MG63 (cell line): Measurements from ENCODE around the gene RNF112. TPM values are rescaled to one million over a fixed set of nuclear protein-coding genes. Genes with fewer than 3 reads are reported as not detected.

Experiments
- DNase-seq: peaks from one replicate; pipeline ENCODE4 v3.0.0-alpha.2; 2020
- H3K27me3 ChIP-seq: fragments of 250-450 bp; sonication (Bioruptor Pico); 2 replicates; pipeline ENCODE4 v1.5.1; 2020; ENCODE audit warnings: mild to moderate bottlenecking, moderate library complexity
- H3K36me3 ChIP-seq: fragments of 250-450 bp; sonication (Bioruptor Pico); 2 replicates; pipeline ENCODE4 v1.5.1; 2020; ENCODE audit warnings: mild to moderate bottlenecking, moderate library complexity
- H3K4me3 ChIP-seq: fragments of 250-450 bp; sonication (Bioruptor Pico); 2 replicates; pipeline ENCODE4 v1.5.1; 2020; ENCODE audit warnings: mild to moderate bottlenecking, moderate library complexity
- H3K9me3 ChIP-seq: fragments of 250-450 bp; sonication (Bioruptor Pico); 2 replicates; pipeline ENCODE4 v1.5.1; 2020; ENCODE audit warnings: mild to moderate bottlenecking, moderate library complexity
- total RNA-seq: library from RNA; depleted of rRNA; stranded (reverse); fragments of >200 nt; shearing (Covaris generic); gene quantifications from 2 replicates; pipeline ENCODE4 v1.2.3, GENCODE V29; 2014; ENCODE audit warnings: low replicate concordance

The RNF112 gene
- total RNA-seq, 1 experiment from 2014 or later, result not detected

DNA sequence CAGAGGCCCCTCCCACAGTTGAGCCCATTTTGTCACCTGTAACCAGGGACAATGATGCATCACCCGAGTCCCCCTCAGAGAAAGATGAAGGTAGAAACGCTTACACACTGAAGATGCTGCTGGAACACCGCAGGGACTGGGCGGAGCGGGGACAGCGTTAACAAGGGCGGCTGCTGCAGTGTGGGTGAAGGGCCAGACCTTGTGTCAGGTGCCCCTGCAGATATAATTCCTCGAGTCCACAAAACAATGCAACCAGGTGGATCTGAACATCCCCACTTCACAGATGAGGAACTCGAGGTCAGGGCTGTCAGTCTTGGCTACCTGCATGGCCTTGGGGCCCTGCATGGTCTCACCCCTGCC is 39.0 kb upstream of the RNF112 start:
- DNase-seq, result no peak
- Histone ChIP-seq H3K4me3 (no peak overlapping the region), H3K27me3 (no peaks in the 10 kb centered on the region), H3K36me3 (no peaks in the 10 kb centered on the region), H3K9me3 (no peaks in the 10 kb centered on the region)

DNA sequence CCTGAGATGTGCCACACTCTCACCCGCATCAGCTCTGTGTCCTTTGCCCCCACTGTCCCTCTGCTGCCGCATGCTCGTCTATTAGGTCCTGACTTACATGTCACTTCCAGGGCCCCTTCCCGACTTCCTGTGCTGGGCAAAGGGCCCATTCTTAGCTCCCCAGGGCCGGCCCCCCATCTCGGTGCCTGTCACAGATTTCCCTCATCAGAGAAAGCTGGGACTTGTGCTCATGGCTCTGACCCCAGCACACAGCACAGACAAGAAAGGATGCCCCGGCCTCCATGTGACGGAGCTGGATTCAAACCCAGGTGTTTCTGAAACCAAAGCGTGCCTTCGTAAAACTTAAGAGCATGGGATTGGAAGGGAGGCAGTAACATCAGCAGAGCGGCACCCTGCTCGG is 38.6 kb upstream of the RNF112 start:
- no peak for DNase-seq

DNA sequence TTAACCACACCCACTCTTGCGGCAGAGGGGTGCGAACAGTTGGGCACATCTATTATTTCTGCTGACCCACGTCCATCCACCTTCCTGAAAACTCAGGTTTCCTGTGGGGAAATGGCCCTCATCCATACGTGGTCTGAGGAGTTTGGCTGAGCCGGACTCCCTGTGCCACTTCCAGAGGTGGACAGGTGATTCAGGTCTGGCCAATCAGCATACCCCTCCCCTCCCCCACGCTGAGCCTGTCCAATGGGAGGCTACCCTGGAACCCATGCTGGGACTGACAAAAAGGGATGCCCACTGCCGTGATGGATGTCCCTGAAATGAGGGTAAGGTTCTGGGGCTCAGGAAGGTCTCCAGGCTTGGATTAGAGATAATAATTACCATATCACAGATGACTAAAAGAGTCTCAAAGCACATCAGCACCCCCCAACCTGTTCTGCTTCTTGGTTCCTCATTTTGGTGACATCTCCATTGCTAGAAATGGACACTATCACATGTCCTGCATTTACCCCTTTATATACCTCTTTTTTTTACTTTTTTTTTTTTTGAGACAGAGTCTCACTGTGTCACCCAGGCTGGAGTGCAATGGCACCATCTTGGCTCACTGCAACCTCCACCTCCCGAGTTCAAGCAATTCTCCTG is 38.0 kb upstream of the RNF112 start:
- H3K9me3 ChIP-seq, result no peaks in the 10 kb centered on the region
- DNase-seq, result no peak
- H3K36me3 ChIP-seq, result no peaks in the 10 kb centered on the region
- no peaks in the 10 kb centered on the region for H3K27me3 ChIP-seq
- no peak overlapping the region for H3K4me3 ChIP-seq

More for the DNA sequence above, 38.6 kb upstream of the RNF112 start:
- Histone ChIP-seq H3K36me3 (no peaks in the 10 kb centered on the region), H3K4me3 (no peak overlapping the region), H3K9me3 (no peaks in the 10 kb centered on the region), H3K27me3 (no peaks in the 10 kb centered on the region)

DNA sequence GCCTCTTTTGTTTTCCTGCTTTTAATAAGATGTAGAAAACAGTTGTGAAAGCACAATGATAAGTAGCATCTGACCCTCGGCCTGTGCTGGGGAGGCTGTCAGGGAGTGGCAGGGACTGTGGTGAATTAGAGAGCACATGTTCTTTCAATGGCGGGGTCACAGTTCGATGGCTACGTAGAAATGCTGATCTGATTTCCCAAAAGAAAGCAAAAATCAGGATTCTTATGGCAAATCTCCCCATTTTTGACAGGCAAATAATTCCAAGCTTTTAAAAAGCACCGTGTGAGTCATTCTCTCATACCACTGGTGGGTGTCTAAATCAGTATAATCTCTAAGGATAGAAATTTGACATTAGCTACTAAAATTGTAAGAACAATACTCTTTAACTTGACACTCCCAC is 36.9 kb upstream of the RNF112 start:
- DNase-seq, result no peak

DNA sequence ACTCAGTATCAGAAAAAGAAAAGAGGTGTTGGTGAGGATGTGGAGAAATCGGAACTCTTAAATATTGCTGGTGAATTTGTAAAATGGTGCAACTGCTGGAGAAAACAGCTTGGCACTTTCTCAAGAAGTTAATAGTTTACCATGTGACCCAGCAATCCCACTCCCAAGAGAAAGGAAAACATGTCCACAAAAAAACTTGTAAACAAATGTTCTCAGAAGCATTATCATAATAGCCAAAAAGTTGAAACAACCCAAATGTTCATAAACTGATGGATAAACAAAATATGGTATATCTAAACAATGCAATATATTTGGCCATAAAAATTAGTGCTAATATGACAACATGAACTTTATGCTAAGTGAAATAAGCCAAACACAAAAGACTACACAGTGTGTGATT is 35.3 kb upstream of the RNF112 start:
- DNase-seq, result no peak
- no peak overlapping the region for H3K4me3 ChIP-seq

More for the DNA sequence above, 36.9 kb upstream of the RNF112 start:
- Histone ChIP-seq H3K4me3 (no peak overlapping the region), H3K27me3 (no peaks in the 10 kb centered on the region), H3K9me3 (no peaks in the 10 kb centered on the region), H3K36me3 (peaks cover under 1% of the 10 kb centered on the region; the same call in 1 of the 2 replicates)

DNA sequence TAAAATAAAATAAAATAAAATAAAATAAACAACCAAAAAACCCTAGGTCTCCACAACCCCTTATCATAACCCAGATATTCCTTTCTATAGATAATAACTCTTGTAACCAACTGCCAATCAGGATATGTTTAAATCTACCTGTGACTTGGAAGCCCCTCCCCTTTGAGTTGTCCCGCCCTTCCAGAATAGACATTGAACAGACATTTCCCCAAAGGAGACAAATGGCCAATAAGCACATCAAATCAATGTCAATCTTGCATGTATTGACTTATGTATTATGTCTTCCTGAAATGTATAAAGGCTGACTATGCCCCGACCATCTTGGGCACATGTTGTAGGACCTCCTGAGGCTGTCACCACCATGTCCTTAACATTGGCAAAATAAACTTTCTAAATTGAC is 34.2 kb upstream of the RNF112 start:
- H3K9me3 ChIP-seq, result no peaks in the 10 kb centered on the region
- H3K4me3 ChIP-seq, result peak overlapping the region; percentile 64
- peaks cover 20% of the 10 kb centered on the region for H3K36me3 ChIP-seq
- DNase-seq, result no peak
- H3K27me3 ChIP-seq, result no peaks in the 10 kb centered on the region

More for the DNA sequence above, 35.3 kb upstream of the RNF112 start:
- Histone ChIP-seq H3K9me3 (no peaks in the 10 kb centered on the region), H3K36me3 (peaks cover 14% of the 10 kb centered on the region), H3K27me3 (no peaks in the 10 kb centered on the region)

DNA sequence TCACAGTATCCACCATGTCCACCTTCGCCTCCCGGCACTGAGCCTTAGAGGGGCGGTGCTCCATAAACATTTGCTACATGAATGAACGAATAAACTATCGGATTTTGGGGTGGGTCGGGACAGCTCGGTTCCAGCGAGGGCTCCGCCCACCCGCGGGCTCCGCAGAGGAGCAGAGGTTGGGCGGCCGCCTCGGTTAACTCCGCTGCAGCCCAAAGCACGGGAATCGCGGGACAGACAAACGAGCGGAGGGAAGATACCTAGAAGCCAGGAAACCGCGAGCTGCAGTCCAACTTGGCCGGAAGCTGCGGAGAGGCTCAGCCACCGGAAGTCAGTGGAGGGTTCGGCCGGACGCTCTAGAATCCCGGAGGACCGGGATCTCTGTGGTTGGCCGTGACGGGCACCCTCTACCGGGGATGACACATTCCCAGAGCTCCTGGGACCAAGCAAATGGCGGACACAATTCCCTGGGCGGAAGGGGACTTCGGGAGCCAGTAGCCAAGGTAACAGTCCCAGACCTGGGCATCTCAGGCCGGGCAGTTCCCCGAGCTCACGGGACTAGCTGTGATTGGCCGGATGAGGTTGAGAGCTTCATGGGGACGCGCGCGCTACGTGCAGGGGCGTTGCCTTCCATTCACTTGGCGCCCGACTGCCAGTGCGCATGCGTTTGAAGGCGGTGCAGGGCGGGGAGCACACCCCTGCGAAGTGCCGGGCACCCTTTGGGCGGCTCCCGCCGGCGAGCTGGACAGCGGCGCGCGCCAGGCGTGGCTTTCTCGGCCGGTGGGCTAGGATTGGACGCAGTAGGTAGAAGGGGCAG is 33.2 kb upstream of the RNF112 start:
- Histone ChIP-seq H3K9me3 (no peaks in the 10 kb centered on the region), H3K4me3 (peak overlapping the region; percentile 64), H3K36me3 (peaks cover 20% of the 10 kb centered on the region), H3K27me3 (no peaks in the 10 kb centered on the region)
- peak; percentile 97 for DNase-seq

DNA sequence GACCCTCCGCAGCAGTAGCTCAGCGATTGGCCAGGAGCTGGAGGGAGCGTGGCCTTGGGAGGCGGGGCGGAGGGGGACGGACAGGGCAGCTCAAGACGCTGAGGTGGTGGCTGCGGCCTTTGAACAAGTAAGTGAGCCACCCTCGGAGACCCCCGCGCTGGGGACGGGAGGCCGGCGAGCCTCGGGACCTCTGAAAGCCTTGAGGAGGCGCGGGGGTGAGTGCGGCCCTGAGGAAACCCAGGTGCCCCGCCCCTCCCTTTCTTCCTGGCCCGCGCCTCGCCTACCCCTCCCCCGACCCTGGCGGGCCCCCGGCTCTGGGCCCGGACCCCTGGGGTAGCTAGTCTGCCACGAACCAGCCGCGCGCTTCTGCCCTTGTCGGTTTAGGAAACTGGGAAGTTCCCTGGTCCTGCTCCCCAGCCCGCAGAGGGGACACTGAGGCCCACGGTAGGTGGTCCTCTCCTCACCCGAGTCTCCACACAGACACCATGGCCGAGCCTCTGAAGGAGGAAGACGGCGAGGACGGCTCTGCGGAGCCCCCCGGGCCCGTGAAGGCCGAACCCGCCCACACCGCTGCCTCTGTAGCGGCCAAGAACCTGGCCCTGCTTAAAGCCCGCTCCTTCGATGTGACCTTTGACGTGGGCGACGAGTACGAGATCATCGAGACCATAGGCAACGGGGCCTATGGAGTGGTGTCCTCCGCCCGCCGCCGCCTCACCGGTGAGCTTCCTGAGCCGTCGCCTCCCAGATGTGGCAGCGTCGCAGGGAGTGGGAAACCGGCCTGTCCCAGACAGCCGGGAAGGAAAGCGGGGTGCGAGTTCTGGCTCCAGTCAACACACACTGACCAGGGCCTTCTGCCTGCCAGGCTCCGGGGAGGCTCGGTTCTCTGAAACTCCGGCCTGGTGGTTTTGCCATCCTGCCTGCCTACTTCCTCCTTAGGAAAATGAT is 32.3 kb upstream of the RNF112 start, which contains the start of gene MAPK7:
Gene MAPK7 (plus strand): TSS at position 83 of the 945 bp plus-strand sequence. CDS start 403 bp downstream, at position 486.
- no peaks in the 10 kb centered on the region for H3K9me3 ChIP-seq
- peaks cover 20% of the 10 kb centered on the region for H3K36me3 ChIP-seq
- H3K4me3 ChIP-seq, result peak within 1 kb of the TSS; percentile 64
- DNase-seq, result no peak
- H3K27me3 ChIP-seq, result no peaks in the 10 kb centered on the region

DNA sequence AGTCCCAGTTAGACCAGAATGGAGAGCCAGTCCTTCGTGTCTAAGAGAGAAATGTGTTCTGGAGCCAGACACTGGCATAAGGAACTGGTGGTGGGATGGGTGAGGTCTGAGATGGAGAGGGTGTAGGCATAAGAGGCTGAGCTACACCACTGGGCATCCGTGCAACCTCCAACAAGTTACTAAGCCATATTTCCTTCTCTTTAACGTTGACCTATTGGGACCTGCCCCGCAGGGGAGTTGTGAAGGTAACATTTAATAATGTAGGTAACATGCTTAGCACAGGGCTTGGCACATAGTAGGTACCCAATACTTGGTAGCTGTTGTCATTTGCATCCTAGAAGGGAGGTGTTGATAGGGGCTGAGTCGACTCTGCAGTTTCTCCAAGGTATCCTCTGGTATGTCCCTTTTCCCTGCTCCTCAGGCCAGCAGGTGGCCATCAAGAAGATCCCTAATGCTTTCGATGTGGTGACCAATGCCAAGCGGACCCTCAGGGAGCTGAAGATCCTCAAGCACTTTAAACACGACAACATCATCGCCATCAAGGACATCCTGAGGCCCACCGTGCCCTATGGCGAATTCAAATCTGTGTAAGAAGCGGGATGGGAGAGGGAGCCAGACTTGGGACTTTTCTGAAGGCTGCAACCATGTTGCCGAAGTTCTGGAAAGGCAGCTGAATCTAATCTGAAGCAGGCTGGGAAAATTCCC is 31.5 kb upstream of the RNF112 start:
- Histone ChIP-seq H3K36me3 (peaks cover 20% of the 10 kb centered on the region), H3K4me3 (peak overlapping the region; percentile 64), H3K27me3 (no peaks in the 10 kb centered on the region), H3K9me3 (no peaks in the 10 kb centered on the region)
- no peak for DNase-seq

DNA sequence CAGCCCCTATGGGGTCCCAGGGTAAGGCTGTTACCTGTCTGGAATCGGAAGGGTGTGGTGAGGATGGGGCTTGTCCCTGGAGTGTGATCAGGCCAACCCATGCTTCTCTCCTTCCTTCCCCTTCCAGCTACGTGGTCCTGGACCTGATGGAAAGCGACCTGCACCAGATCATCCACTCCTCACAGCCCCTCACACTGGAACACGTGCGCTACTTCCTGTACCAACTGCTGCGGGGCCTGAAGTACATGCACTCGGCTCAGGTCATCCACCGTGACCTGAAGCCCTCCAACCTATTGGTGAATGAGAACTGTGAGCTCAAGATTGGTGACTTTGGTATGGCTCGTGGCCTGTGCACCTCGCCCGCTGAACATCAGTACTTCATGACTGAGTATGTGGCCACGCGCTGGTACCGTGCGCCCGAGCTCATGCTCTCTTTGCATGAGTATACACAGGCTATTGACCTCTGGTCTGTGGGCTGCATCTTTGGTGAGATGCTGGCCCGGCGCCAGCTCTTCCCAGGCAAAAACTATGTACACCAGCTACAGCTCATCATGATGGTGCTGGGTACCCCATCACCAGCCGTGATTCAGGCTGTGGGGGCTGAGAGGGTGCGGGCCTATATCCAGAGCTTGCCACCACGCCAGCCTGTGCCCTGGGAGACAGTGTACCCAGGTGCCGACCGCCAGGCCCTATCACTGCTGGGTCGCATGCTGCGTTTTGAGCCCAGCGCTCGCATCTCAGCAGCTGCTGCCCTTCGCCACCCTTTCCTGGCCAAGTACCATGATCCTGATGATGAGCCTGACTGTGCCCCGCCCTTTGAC is 30.3 kb upstream of the RNF112 start:
- no peak for DNase-seq
- no peaks in the 10 kb centered on the region for H3K27me3 ChIP-seq
- no peak overlapping the region for H3K4me3 ChIP-seq
- peaks cover 20% of the 10 kb centered on the region for H3K36me3 ChIP-seq
- H3K9me3 ChIP-seq, result no peaks in the 10 kb centered on the region

DNA sequence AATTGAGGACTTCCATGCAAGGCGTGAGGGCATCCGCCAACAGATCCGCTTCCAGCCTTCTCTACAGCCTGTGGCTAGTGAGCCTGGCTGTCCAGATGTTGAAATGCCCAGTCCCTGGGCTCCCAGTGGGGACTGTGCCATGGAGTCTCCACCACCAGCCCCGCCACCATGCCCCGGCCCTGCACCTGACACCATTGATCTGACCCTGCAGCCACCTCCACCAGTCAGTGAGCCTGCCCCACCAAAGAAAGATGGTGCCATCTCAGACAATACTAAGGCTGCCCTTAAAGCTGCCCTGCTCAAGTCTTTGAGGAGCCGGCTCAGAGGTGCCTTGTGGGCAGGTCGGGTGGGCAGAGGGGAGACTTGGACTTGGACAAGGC is 29.7 kb upstream of the RNF112 start:
- no peak for DNase-seq
- no peaks in the 10 kb centered on the region for H3K27me3 ChIP-seq
- no peaks in the 10 kb centered on the region for H3K9me3 ChIP-seq
- H3K36me3 ChIP-seq, result peaks cover 20% of the 10 kb centered on the region
- no peak overlapping the region for H3K4me3 ChIP-seq

DNA sequence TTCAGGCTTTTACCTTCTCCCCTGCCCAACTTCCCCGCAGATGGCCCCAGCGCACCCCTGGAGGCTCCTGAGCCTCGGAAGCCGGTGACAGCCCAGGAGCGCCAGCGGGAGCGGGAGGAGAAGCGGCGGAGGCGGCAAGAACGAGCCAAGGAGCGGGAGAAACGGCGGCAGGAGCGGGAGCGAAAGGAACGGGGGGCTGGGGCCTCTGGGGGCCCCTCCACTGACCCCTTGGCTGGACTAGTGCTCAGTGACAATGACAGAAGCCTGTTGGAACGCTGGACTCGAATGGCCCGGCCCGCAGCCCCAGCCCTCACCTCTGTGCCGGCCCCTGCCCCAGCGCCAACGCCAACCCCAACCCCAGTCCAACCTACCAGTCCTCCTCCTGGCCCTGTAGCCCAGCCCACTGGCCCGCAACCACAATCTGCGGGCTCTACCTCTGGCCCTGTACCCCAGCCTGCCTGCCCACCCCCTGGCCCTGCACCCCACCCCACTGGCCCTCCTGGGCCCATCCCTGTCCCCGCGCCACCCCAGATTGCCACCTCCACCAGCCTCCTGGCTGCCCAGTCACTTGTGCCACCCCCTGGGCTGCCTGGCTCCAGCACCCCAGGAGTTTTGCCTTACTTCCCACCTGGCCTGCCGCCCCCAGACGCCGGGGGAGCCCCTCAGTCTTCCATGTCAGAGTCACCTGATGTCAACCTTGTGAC is 29.1 kb upstream of the RNF112 start:
- no peak for DNase-seq
- H3K36me3 ChIP-seq, result peaks cover 20% of the 10 kb centered on the region

DNA sequence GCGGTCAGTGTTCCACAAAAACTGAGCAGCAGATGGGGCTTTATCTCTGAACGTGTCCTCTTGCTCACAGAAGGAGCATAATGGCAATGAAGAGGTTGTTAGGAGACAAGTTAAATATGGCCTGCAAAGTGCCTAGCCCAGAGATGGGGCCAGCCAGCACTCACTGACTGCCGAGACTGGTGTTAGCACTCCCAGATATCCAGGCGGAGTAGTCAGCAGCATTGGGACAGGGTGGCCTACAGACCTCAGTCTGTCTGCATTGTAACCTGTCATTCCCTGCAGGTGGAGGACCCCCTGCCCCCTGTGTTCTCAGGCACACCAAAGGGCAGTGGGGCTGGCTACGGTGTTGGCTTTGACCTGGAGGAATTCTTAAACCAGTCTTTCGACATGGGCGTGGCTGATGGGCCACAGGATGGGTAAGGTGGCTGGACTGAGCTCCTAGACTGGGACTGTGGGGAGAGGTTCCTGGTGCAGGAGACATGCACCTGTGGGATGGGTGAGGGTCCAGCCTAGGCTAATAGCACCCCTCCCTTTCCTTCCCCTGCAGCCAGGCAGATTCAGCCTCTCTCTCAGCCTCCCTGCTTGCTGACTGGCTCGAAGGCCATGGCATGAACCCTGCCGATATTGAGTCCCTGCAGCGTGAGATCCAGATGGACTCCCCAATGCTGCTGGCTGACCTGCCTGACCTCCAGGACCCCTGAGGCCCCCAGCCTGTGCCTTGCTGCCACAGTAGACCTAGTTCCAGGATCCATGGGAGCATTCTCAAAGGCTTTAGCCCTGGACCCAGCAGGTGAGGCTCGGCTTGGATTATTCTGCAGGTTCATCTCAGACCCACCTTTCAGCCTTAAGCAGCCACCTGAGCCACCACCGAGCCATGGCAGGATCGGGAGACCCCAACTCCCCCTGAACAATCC is 28.2 kb upstream of the RNF112 start:
- Histone ChIP-seq H3K9me3 (no peaks in the 10 kb centered on the region), H3K27me3 (no peaks in the 10 kb centered on the region), H3K36me3 (peaks cover 20% of the 10 kb centered on the region), H3K4me3 (no peak overlapping the region)
- DNase-seq, result no peak

More for the DNA sequence above, 29.1 kb upstream of the RNF112 start:
- Histone ChIP-seq H3K9me3 (no peaks in the 10 kb centered on the region), H3K27me3 (no peaks in the 10 kb centered on the region), H3K4me3 (no peak overlapping the region)
